ENCODE results near the gene C1QL3. TPM values are rescaled to one million over a fixed set of nuclear protein-coding genes. Genes with fewer than 3 reads are reported as not detected.

The C1QL3 gene
- total RNA-seq, 1 donor from 2014 or later: not detected

- TF ChIP-seq CTCF (conservative IDR thresholded peaks at IDR 0.05): no peak
- peaks cover 6% of the 10 kb centered on the region for H3K36me3 Mint-ChIP-seq (ENCODE audit: low read depth)
- no peaks in the 10 kb centered on the region for H3K9me3 Mint-ChIP-seq
- no peaks in the 10 kb centered on the region for H3K27me3 Mint-ChIP-seq (ENCODE audit: low read depth)
- no peak for DNase-seq (ENCODE audit: low read depth, low spot score)
- H3K4me1 Mint-ChIP-seq: no peaks in the 10 kb centered on the region
- H3K27ac Mint-ChIP-seq (ENCODE audit: unreplicated experiment): no peak overlapping the region
- no peak overlapping the region for H3K4me3 Mint-ChIP-seq
Measured at GRCh38 chr10:16466001-16466400, 55.7 kb downstream of the C1QL3 start.

Other genes with a start within 250 kb of the C1QL3 start
- gene PTER, start 84.9 kb downstream of the C1QL3 start, total RNA-seq: 7.3 and 7.8 TPM in 2 replicates